Endometrial microvascular endothelial cells (primary cell): ENCODE results near the gene C1orf56. TPM values are rescaled to one million over a fixed set of nuclear protein-coding genes. Genes with fewer than 3 reads are reported as not detected.
"Not testable (repeated sequence)": the region's sequence is repeated elsewhere in the genome, so short reads cannot be mapped to it uniquely, and the experiment has no call there.

ENCODE experiments used
- in situ Hi-C: cut with HindIII; loops from 2 replicates; pipeline ENCODE4 v1.10.0; 2017; ENCODE audit warnings: low sequenced_read_pairs, low pct_unique_long_range_greater_than_20kb; ENCODE audit errors: inconsistent ontology term
- total RNA-seq: library from RNA; depleted of rRNA; stranded (reverse); fragments of >200 nt; gene quantifications from one replicate; pipeline ENCODE4 v1.2.3, GENCODE V29; 2015; ENCODE audit errors: inconsistent ontology term

Gene C1orf56
- total RNA-seq, 1 donor from 2014 or later, result 4.6 TPM

- in situ Hi-C loops, result no loop called here
Measured at GRCh38 chr1:151059109-151060006, 11.8 kb downstream of the C1orf56 start, which contains the start of gene CDC42SE1. Gene CDC42SE1, minus strand, starts transcription at chr1:151059622. Its CDS starts 3,892 bp downstream, at chr1:151055730.

GRCh38 chr1:151060007-151060656 lies 12.6 kb downstream of the C1orf56 start, which contains the start of gene MLLT11:
Gene MLLT11, plus strand, starts transcription at chr1:151060397. Its CDS starts 6,828 bp downstream, at chr1:151067225.
- in situ Hi-C loops, result no loop called here

GRCh38 chr1:151060657-151061421 lies 13.3 kb downstream of the C1orf56 start:
- in situ Hi-C loops, result no loop called here

GRCh38 chr1:151061704-151062103 lies 14.2 kb downstream of the C1orf56 start:
- in situ Hi-C loops, result no loop called here

- in situ Hi-C loops, result no loop called here
Measured at GRCh38 chr1:151062741-151063371, 15.3 kb downstream of the C1orf56 start.

- in situ Hi-C loops, result no loop called here
Measured at GRCh38 chr1:151065089-151065645, 17.6 kb downstream of the C1orf56 start.

GRCh38 chr1:151067185-151067584 lies 19.6 kb downstream of the C1orf56 start:
- in situ Hi-C loops, result no loop called here

- in situ Hi-C loops, result no loop called here
Measured at GRCh38 chr1:151069103-151069486, 21.5 kb downstream of the C1orf56 start.

- in situ Hi-C loops, result no loop called here
Measured at GRCh38 chr1:151070474-151071276, 23.1 kb downstream of the C1orf56 start, which contains the start of gene GABPB2. Gene GABPB2, plus strand, starts transcription at chr1:151070761. Its CDS starts 17,429 bp downstream, at chr1:151088190.

- in situ Hi-C loops, result no loop called here
Measured at GRCh38 chr1:151072224-151072623, 24.7 kb downstream of the C1orf56 start.

GRCh38 chr1:151085953-151086559 lies 38.5 kb downstream of the C1orf56 start:
- in situ Hi-C loops, result no loop called here

GRCh38 chr1:151097426-151097825 lies 49.9 kb downstream of the C1orf56 start:
- in situ Hi-C loops, result not testable (repeated sequence)

- in situ Hi-C loops, result no loop called here
Measured at GRCh38 chr1:151098126-151098525, 50.6 kb downstream of the C1orf56 start.

Other genes with a start within 250 kb of the C1orf56 start
- 4.8 TPM for gene CTSK, start 239.5 kb upstream of the C1orf56 start, total RNA-seq
- 15.9 TPM for gene ARNT, start 171.2 kb upstream of the C1orf56 start, total RNA-seq
- not detected for gene CTXND2, start 160.6 kb upstream of the C1orf56 start, total RNA-seq
- gene SETDB1, start 121.4 kb upstream of the C1orf56 start, total RNA-seq, result 31.9 TPM
- gene CERS2, start 72.9 kb upstream of the C1orf56 start, total RNA-seq, result 144 TPM
- not detected for gene ANXA9, start 65.5 kb upstream of the C1orf56 start, total RNA-seq
- gene MINDY1, start 40.8 kb upstream of the C1orf56 start, total RNA-seq, result 9.4 TPM
- 6.3 TPM for gene PRUNE1, start 39.3 kb upstream of the C1orf56 start, total RNA-seq
- gene BNIPL, start 11.2 kb upstream of the C1orf56 start, total RNA-seq, result not detected
- 75.7 TPM for gene CDC42SE1, start 11.9 kb downstream of the C1orf56 start, total RNA-seq
- 14.2 TPM for gene MLLT11, start 12.6 kb downstream of the C1orf56 start, total RNA-seq
- 14.4 TPM for gene GABPB2, start 23.0 kb downstream of the C1orf56 start, total RNA-seq
- 51.7 TPM for gene SEMA6C, start 98.9 kb downstream of the C1orf56 start, total RNA-seq
- gene TNFAIP8L2, start 108.9 kb downstream of the C1orf56 start, total RNA-seq, result 0.37 TPM
- 2.5 TPM for gene LYSMD1, start 118.2 kb downstream of the C1orf56 start, total RNA-seq
- 34.4 TPM for gene SCNM1, start 118.4 kb downstream of the C1orf56 start, total RNA-seq
- gene TMOD4, start 128.2 kb downstream of the C1orf56 start, total RNA-seq, result not detected
- gene VPS72, start 142.4 kb downstream of the C1orf56 start, total RNA-seq, result 69.4 TPM
- gene PIP5K1A, start 150.8 kb downstream of the C1orf56 start, total RNA-seq, result 50.7 TPM
- gene PSMD4, start 207.0 kb downstream of the C1orf56 start, total RNA-seq, result 163 TPM
- 13.5 TPM for gene ZNF687, start 234.5 kb downstream of the C1orf56 start, total RNA-seq